Mesendoderm (in vitro differentiated cells): ENCODE measurements around the gene RMND5B.

Source experiments
- DNase-seq: peaks from one replicate; pipeline ENCODE4 v3.0.0; 2013
- H2AK5ac ChIP-seq: 2 replicates; pipeline ENCODE4 v1.6.1; 2013; ENCODE audit warnings: low read length, inconsistent platforms
- H2BK120ac ChIP-seq: 2 replicates; pipeline ENCODE4 v1.6.1; 2013; ENCODE audit warnings: low read depth, mild to moderate bottlenecking, low read length, moderate library complexity, mixed read lengths
- H2BK15ac ChIP-seq: replicated peaks from 2 replicates; pipeline ENCODE4 v1.6.1; 2013; ENCODE audit warnings: low read depth, mild to moderate bottlenecking, moderate library complexity
- H2BK5ac ChIP-seq: 2 replicates; pipeline ENCODE4 v1.6.1; 2013; ENCODE audit warnings: low read length, inconsistent platforms
- H3K18ac ChIP-seq: 2 replicates; pipeline ENCODE4 v1.6.1; 2013; ENCODE audit warnings: mild to moderate bottlenecking, low read length, mixed read lengths
- H3K23ac ChIP-seq: one replicate; pipeline ENCODE4 v1.6.1; 2013; ENCODE audit warnings: low read length
- H3K27ac ChIP-seq: 2 replicates; pipeline ENCODE4 v1.5.1; 2013; ENCODE audit warnings: low read depth, mild to moderate bottlenecking, inconsistent platforms, low read length, moderate library complexity
- H3K27me3 ChIP-seq: 2 replicates; pipeline ENCODE4 v1.6.1; 2013; ENCODE audit warnings: low read length, control low read depth, mild to moderate bottlenecking, inconsistent platforms; ENCODE audit not compliant: insufficient read depth, poor library complexity
- H3K36me3 ChIP-seq: 2 replicates; pipeline ENCODE4 v1.6.1; 2013; ENCODE audit warnings: low read length, inconsistent platforms; ENCODE audit not compliant: control insufficient read depth, insufficient read depth
- H3K4ac ChIP-seq: one replicate; pipeline ENCODE4 v1.6.1; 2013; ENCODE audit warnings: low read depth, mild to moderate bottlenecking, low read length, moderate library complexity
- H3K4me1 ChIP-seq: 2 replicates; pipeline ENCODE4 v1.6.1; 2013; ENCODE audit warnings: low read depth, low read length, inconsistent platforms; ENCODE audit not compliant: control insufficient read depth
- H3K4me2 ChIP-seq: 2 replicates; pipeline ENCODE4 v1.6.1; 2013; ENCODE audit warnings: low read length
- H3K4me3 ChIP-seq: 2 replicates; pipeline ENCODE4 v1.5.1; 2013; ENCODE audit warnings: mild to moderate bottlenecking, low read length
- H3K56ac ChIP-seq: one replicate; pipeline ENCODE4 v1.6.1; 2013; ENCODE audit warnings: low read length
- H3K79me1 ChIP-seq: 2 replicates; pipeline ENCODE4 v1.6.1; 2013; ENCODE audit warnings: low read length, inconsistent platforms
- H3K79me2 ChIP-seq: 2 replicates; pipeline ENCODE4 v1.6.1; 2013; ENCODE audit warnings: mild to moderate bottlenecking, low read length; ENCODE audit not compliant: control insufficient read depth, insufficient read depth
- H3K9ac ChIP-seq: 2 replicates; pipeline ENCODE4 v1.6.1; 2013; ENCODE audit warnings: low read length, inconsistent platforms
- H4K5ac ChIP-seq: one replicate; pipeline ENCODE4 v1.6.1; 2013; ENCODE audit warnings: low read length
- H4K8ac ChIP-seq: one replicate; pipeline ENCODE4 v1.6.1; 2013; ENCODE audit warnings: low read depth, mild to moderate bottlenecking, control low read depth, low read length, moderate library complexity
- WGBS: extraction: QIAGEN DNeasy Blood & Tissue Kit; methylation state at CpG from one replicate; pipeline ENCODE4 v1.1.7; 2013; ENCODE audit warnings: low lambda C conversion rate, missing lambda C conversion rate; ENCODE audit not compliant: insufficient coverage; ENCODE audit errors: extremely low coverage; 5-methylcytosine and 5-hydroxymethylcytosine counted together

RMND5B gene

GRCh38 chr5:178143246-178143645, 12.4 kb downstream of the RMND5B start:
- H4K8ac ChIP-seq = no peak overlapping the region
- H3K9ac ChIP-seq = no peak overlapping the region
- no peak overlapping the region for H3K4me3 ChIP-seq
- no peak overlapping the region for H3K56ac ChIP-seq
- no peak overlapping the region for H3K4ac ChIP-seq
- no peak overlapping the region for H2BK5ac ChIP-seq
- no peaks in the 10 kb centered on the region for H3K27me3 ChIP-seq
- H2AK5ac ChIP-seq = no peak overlapping the region
- H2BK15ac ChIP-seq = no peak overlapping the region
- no peak overlapping the region for H3K27ac ChIP-seq
- H3K79me1 ChIP-seq = peaks cover 2% of the 10 kb centered on the region
- no peak overlapping the region for H3K23ac ChIP-seq
- no peaks in the 10 kb centered on the region for H3K4me1 ChIP-seq
- peaks cover 20% of the 10 kb centered on the region for H3K36me3 ChIP-seq
- H3K4me2 ChIP-seq = no peak overlapping the region
- no peaks in the 10 kb centered on the region for H3K79me2 ChIP-seq
- H3K18ac ChIP-seq = no peak overlapping the region
- no CpG with 5 or more reads among the region's 6 CpGs for WGBS
- no peak overlapping the region for H4K5ac ChIP-seq
- H2BK120ac ChIP-seq = no peak overlapping the region
- no peak for DNase-seq

DNA sequence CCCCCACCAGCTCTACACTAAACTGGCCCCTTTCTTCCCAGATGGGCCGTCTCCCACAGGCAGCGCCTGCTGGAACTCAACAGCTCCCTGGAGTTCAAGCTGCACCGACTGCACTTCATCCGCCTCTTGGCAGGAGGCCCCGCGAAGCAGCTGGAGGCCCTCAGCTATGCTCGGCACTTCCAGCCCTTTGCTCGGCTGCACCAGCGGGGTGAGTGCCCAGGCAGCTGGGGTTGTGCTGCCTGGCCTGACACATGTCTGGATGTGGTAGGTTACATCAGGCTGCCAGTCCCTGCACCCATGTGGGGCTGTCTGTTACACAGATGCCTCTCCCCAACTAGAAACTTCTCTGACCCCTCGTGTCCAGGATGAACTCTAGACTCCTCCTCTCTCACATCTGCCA, 13.1 kb downstream of the RMND5B start:
- DNase-seq = no peak
- Histone ChIP-seq H3K36me3 (peaks cover 20% of the 10 kb centered on the region), H3K79me2 (no peaks in the 10 kb centered on the region), H2BK5ac (no peak overlapping the region), H3K4me2 (no peak overlapping the region), H3K4me3 (no peak overlapping the region), H3K27ac (no peak overlapping the region), H3K4me1 (no peaks in the 10 kb centered on the region), H3K18ac (no peak overlapping the region), H2BK15ac (no peak overlapping the region), H2BK120ac (no peak overlapping the region), H3K56ac (no peak overlapping the region), H3K9ac (no peak overlapping the region), H3K79me1 (peaks cover 2% of the 10 kb centered on the region), H4K5ac (no peak overlapping the region), H3K27me3 (no peaks in the 10 kb centered on the region), H3K4ac (no peak overlapping the region), H4K8ac (no peak overlapping the region), H2AK5ac (no peak overlapping the region), H3K23ac (no peak overlapping the region)
- no CpG with 5 or more reads among the region's 10 CpGs for WGBS

DNA sequence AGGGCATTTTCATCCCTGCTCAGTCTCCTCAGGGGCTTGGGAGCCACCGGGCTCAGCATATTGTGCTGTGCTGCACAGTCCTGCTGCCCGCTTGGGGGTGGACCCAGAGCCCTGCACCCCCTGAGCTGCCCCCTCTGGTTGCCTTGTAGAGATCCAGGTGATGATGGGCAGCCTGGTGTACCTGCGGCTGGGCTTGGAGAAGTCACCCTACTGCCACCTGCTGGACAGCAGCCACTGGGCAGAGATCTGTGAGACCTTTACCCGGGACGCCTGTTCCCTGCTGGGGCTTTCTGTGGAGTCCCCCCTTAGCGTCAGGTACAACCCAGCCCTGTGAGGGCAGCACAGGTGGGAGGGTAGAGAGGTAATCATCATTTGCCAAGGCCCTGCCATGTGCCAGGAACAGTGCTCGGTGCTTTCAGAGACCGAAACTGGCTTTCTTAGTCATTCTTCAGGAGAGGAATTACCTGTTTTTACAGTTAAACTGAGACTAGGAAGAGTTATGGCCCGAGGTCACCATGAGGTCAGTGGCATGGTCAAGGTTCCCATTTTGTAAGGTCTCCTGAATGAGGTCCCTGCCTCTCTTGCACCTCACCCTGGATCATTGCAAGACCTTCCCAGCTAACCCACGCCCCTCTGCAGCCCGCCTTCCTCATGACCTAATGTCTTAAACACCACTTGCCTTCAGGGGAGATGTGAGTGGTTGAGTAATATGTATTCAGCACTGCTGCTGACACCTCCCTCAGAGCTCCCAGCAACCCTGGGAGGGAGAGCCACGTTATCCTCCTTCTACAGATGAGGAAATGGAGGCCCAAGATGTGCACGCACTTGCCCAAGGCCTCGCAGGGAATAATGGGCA, 15.4 kb downstream of the RMND5B start:
- no peak overlapping the region for H4K5ac ChIP-seq

DNA sequence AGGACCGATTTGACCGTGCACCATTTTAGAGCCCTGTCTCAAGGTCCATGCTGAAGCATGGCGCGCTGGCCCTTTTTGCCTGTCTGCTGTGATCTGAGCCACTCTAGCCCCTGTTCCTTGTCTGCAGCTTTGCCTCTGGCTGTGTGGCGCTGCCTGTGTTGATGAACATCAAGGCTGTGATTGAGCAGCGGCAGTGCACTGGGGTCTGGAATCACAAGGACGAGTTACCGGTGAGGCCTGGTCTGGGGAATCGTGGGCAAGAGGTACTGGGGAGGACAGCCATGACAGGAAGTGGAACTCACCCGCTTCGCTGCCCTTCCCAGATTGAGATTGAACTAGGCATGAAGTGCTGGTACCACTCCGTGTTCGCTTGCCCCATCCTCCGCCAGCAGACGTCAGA, 16.6 kb downstream of the RMND5B start:
- DNase-seq = no peak
- H3K4ac ChIP-seq = no peak overlapping the region
- WGBS = no CpG with 5 or more reads among the region's 15 CpGs

More for the DNA sequence above, 15.4 kb downstream of the RMND5B start:
- no peak overlapping the region for H3K56ac ChIP-seq
- no peak overlapping the region for H3K4me3 ChIP-seq
- H2BK120ac ChIP-seq = no peak overlapping the region
- H3K4ac ChIP-seq = no peak overlapping the region
- no peaks in the 10 kb centered on the region for H3K4me1 ChIP-seq
- no peak overlapping the region for H3K4me2 ChIP-seq
- H3K23ac ChIP-seq = no peak overlapping the region
- no peak overlapping the region for H3K27ac ChIP-seq
- H3K27me3 ChIP-seq = no peaks in the 10 kb centered on the region
- DNase-seq = peak; percentile 89
- H2AK5ac ChIP-seq = no peak overlapping the region
- H2BK5ac ChIP-seq = no peak overlapping the region
- peaks cover 27% of the 10 kb centered on the region for H3K36me3 ChIP-seq
- no peak overlapping the region for H2BK15ac ChIP-seq
- no peak overlapping the region for H4K8ac ChIP-seq
- no peak overlapping the region for H3K18ac ChIP-seq
- no peaks in the 10 kb centered on the region for H3K79me2 ChIP-seq
- no peak overlapping the region for H3K9ac ChIP-seq
- H3K79me1 ChIP-seq = peaks cover 2% of the 10 kb centered on the region
- WGBS = no CpG with 5 or more reads among the region's 14 CpGs

DNA sequence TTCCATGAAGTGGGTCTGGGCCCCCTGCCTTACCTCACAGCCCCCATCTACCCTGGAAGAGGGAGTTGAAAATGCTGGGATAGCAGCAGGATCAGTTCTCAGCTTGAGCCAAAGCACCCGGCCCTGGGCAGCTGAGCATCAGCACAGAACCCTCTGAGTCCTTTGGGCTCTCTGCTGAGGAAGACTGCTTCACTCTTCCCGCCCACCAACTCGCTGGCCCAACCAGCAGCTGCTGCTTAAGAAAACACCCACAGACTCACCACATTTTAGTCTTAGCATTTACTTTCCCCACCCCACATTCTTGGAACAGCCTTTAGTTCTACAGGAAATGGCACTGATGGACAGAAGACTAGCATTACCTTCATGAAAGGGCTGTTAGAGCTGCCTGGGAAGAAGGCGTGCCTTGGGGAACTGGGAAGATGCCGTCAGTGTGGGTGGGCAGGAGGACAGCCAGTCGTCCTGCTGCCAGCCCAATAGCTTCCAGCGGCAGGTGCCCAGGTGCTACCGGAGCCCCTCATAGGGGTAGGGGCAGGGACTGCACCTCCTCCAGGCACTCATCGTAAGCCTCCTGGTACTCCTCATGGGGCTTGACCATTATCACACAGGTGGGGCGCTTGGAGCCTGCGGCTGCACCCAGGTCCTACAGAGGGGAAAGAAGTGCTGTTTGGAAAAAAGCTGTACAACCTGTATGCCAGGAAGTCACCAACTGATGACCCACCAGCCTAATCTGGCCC, 18.6 kb downstream of the RMND5B start:
- Histone ChIP-seq H3K23ac (no peak overlapping the region), H2BK5ac (no peak overlapping the region), H4K5ac (no peak overlapping the region), H3K4me3 (no peak overlapping the region), H3K18ac (no peak overlapping the region), H3K79me1 (peaks cover 4% of the 10 kb centered on the region), H2BK15ac (no peak overlapping the region), H3K4me2 (no peak overlapping the region), H3K4me1 (no peaks in the 10 kb centered on the region), H3K27me3 (no peaks in the 10 kb centered on the region), H3K79me2 (peaks cover 4% of the 10 kb centered on the region), H3K9ac (no peak overlapping the region), H3K56ac (no peak overlapping the region), H3K27ac (no peak overlapping the region), H2BK120ac (no peak overlapping the region), H2AK5ac (no peak overlapping the region), H3K4ac (no peak overlapping the region), H3K36me3 (peaks cover 22% of the 10 kb centered on the region), H4K8ac (no peak overlapping the region)
- WGBS = no CpG with 5 or more reads among the region's 11 CpGs
- DNase-seq = no peak

More for the DNA sequence above, 16.6 kb downstream of the RMND5B start:
- Histone ChIP-seq H3K56ac (no peak overlapping the region), H3K4me3 (no peak overlapping the region), H3K27ac (no peak overlapping the region), H4K5ac (no peak overlapping the region), H2BK15ac (no peak overlapping the region), H3K23ac (no peak overlapping the region), H3K9ac (no peak overlapping the region), H3K36me3 (peaks cover 27% of the 10 kb centered on the region), H2AK5ac (no peak overlapping the region), H4K8ac (no peak overlapping the region), H2BK5ac (no peak overlapping the region), H3K79me2 (no peaks in the 10 kb centered on the region), H2BK120ac (no peak overlapping the region), H3K18ac (no peak overlapping the region), H3K4me1 (no peaks in the 10 kb centered on the region), H3K79me1 (peaks cover 2% of the 10 kb centered on the region), H3K4me2 (no peak overlapping the region), H3K27me3 (no peaks in the 10 kb centered on the region)
